HepG2 (cell line): ENCODE results near the gene OBP2A. TPM values are rescaled to one million over a fixed set of nuclear protein-coding genes. Genes with fewer than 3 reads are reported as not detected.
A peak's percentile ranks its signal among the peaks of the same experiment; 100 is the strongest.

Source experiments
- CHD4 ChIP-seq: fragments of 200-600 bp; sonication (generic); IDR thresholded peaks from 2 replicates; pipeline ENCODE4 v1.7.0; 2017; ENCODE audit warnings: mild to moderate bottlenecking, low read length, borderline replicate concordance
- ESRRA ChIP-seq: sonication (generic); formaldehyde crosslinking; IDR thresholded peaks from 2 replicates; pipeline ENCODE4 v1.5.1; 2020; ENCODE audit warnings: mild to moderate bottlenecking, low read depth, missing genetic modification reagents
- GABPB1 ChIP-seq: IDR thresholded peaks from 2 replicates; pipeline ENCODE4 v1.6.1; 2016; ENCODE audit warnings: mild to moderate bottlenecking, missing genetic modification reagents, moderate library complexity, missing compliant biosample characterization
- GFI1 ChIP-seq: sonication (generic); formaldehyde crosslinking; IDR thresholded peaks from 2 replicates; pipeline ENCODE4 v1.5.0; 2020; ENCODE audit warnings: missing genetic modification reagents, mild to moderate bottlenecking, borderline replicate concordance
- KMT2B ChIP-seq: IDR thresholded peaks from 2 replicates; pipeline ENCODE4 v1.6.1; 2016; ENCODE audit warnings: missing genetic modification reagents, missing compliant biosample characterization
- ZNF333 ChIP-seq: sonication (generic); formaldehyde crosslinking; IDR thresholded peaks from 2 replicates; pipeline ENCODE4 v1.4.0; 2020; ENCODE audit warnings: mild to moderate bottlenecking, missing genetic modification reagents, borderline replicate concordance
- ZNF672 ChIP-seq: sonication (generic); formaldehyde crosslinking; IDR thresholded peaks from 2 replicates; pipeline ENCODE4 v1.8.1; 2022; ENCODE audit warnings: missing genetic modification reagents
- ZNF737 ChIP-seq: sonication (generic); formaldehyde crosslinking; IDR thresholded peaks from 2 replicates; pipeline ENCODE4 v1.5.0; 2020; ENCODE audit warnings: missing genetic modification reagents, mild to moderate bottlenecking, borderline replicate concordance
- ZSCAN31 ChIP-seq: sonication (generic); formaldehyde crosslinking; IDR thresholded peaks from 2 replicates; pipeline ENCODE4 v1.5.0; 2020; ENCODE audit warnings: low read depth, mild to moderate bottlenecking, missing genetic modification reagents
- ZZZ3 ChIP-seq: sonication (generic); formaldehyde crosslinking; IDR thresholded peaks from 2 replicates; pipeline ENCODE4 v1.4.0; 2020; ENCODE audit warnings: missing genetic modification reagents, mild to moderate bottlenecking, borderline replicate concordance
- polyA plus RNA-seq, 8 experiments: library from polyadenylated mRNA; depleted of rRNA in 3 of 8; stranded (reverse) in 7 of 8; unstranded in 1 of 8; fragments of >200 nt; fragmentation: Illumina TruSeq in 4 of 8; extraction: Trizol in 4 of 8; gene quantifications; 2 replicates each; pipeline versions ENCODE4 v1.2.1 to v1.2.3, GENCODE V29; 2011 to 2016; ENCODE audit warnings: low read depth in 4 of 8, missing spikeins in 1 of 8, mixed read lengths in 1 of 8; ENCODE audit not compliant: insufficient read depth in 1 of 8
- total RNA-seq, 5 experiments: library from RNA; depleted of rRNA; stranded (reverse); fragments of >200 nt; fragmentation: Illumina TruSeq; extraction: Trizol; gene quantifications; 2 replicates each; pipeline ENCODE4 v1.2.3, GENCODE V29; 2016; ENCODE audit warnings: low read depth in 1 of 5
- TF ChIP-seq, protein P1 (sequence below), 2 experiments: sonication (generic) in 1 of 2; formaldehyde crosslinking in 1 of 2; IDR thresholded peaks; 2 replicates each; pipeline versions ENCODE4 v1.6.1 to v1.9.0; 2014 to 2022; ENCODE audit warnings: antibody characterized with exemption in 1 of 2, borderline replicate concordance in 1 of 2, inconsistent platforms in 1 of 2, low read depth in 1 of 2, missing genetic modification reagents in 1 of 2
- TF ChIP-seq, protein P2 (sequence below): sonication (generic); formaldehyde crosslinking; IDR thresholded peaks from 2 replicates; pipeline ENCODE4 v1.4.0; 2020; ENCODE audit warnings: missing genetic modification reagents, mild to moderate bottlenecking, borderline replicate concordance
- TF ChIP-seq, protein P3 (sequence below): sonication (generic); formaldehyde crosslinking; IDR thresholded peaks from 2 replicates; pipeline ENCODE4 v1.4.0; 2020; ENCODE audit warnings: missing genetic modification reagents
- TF ChIP-seq, protein P4 (sequence below): sonication (generic); formaldehyde crosslinking; IDR thresholded peaks from 2 replicates; pipeline ENCODE4 v1.4.0; 2020; ENCODE audit warnings: mild to moderate bottlenecking, low read depth, missing genetic modification reagents

OBP2A gene
- total and polyA plus RNA-seq, 2 of the 13 experiments (the other 11 are each of a cell fraction or from before 2014, with no cell fraction given) = 0.32 TPM; not detected in 1

DNA sequence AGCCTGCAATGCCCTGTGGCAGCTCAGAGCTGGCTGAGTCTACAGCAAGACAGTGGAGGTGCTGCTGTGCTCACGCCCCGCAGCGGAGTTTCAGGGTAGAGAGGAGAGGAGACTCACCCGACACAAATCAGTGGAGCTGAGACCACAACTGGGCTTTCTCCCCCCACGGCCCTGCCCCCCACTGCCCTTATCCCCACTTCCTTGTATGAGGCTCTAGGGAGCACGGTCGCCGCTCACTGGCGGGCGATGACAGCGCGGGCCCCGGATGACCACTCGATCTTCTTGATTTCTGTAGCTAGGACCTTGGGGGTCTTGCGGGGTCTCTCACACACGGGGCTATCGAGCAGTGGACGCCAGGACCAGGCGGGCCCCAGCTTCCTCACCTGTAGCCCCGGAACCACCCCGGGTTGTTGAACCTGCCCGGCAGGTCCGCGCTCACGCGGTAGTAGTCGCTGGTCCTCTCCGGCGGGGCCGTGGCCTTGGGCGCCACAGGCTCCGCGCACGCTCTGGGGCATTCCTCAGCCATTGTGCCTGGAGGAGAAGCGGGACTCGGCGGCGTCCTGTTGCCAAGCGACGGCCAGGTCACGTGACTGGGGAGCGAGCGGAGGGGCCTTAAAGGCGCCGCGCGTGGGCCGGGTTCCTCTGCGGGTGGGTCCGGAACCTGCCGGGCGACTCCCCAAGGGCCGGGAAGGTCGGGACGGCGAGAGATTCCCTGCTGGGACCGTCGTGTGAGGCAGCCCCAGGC, 46.4 kb upstream of the OBP2A start (continued):
- TF ChIP-seq, protein P1, sequence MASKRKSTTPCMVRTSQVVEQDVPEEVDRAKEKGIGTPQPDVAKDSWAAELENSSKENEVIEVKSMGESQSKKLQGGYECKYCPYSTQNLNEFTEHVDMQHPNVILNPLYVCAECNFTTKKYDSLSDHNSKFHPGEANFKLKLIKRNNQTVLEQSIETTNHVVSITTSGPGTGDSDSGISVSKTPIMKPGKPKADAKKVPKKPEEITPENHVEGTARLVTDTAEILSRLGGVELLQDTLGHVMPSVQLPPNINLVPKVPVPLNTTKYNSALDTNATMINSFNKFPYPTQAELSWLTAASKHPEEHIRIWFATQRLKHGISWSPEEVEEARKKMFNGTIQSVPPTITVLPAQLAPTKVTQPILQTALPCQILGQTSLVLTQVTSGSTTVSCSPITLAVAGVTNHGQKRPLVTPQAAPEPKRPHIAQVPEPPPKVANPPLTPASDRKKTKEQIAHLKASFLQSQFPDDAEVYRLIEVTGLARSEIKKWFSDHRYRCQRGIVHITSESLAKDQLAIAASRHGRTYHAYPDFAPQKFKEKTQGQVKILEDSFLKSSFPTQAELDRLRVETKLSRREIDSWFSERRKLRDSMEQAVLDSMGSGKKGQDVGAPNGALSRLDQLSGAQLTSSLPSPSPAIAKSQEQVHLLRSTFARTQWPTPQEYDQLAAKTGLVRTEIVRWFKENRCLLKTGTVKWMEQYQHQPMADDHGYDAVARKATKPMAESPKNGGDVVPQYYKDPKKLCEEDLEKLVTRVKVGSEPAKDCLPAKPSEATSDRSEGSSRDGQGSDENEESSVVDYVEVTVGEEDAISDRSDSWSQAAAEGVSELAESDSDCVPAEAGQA (IDR thresholded peaks at IDR 0.05; ENCODE audit: low read depth) = no peak
- TF ChIP-seq, protein P1 (CRISPR knock-in tag; IDR thresholded peaks at IDR 0.05; ENCODE audit: borderline replicate concordance) = no peak
- TF ChIP-seq, protein P2, sequence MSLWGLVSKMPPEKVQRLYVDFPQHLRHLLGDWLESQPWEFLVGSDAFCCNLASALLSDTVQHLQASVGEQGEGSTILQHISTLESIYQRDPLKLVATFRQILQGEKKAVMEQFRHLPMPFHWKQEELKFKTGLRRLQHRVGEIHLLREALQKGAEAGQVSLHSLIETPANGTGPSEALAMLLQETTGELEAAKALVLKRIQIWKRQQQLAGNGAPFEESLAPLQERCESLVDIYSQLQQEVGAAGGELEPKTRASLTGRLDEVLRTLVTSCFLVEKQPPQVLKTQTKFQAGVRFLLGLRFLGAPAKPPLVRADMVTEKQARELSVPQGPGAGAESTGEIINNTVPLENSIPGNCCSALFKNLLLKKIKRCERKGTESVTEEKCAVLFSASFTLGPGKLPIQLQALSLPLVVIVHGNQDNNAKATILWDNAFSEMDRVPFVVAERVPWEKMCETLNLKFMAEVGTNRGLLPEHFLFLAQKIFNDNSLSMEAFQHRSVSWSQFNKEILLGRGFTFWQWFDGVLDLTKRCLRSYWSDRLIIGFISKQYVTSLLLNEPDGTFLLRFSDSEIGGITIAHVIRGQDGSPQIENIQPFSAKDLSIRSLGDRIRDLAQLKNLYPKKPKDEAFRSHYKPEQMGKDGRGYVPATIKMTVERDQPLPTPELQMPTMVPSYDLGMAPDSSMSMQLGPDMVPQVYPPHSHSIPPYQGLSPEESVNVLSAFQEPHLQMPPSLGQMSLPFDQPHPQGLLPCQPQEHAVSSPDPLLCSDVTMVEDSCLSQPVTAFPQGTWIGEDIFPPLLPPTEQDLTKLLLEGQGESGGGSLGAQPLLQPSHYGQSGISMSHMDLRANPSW (CRISPR knock-in tag) = no peak
- peak; percentile 55; the same call in 1 of the 2 replicates for TF ChIP-seq GABPB1 (CRISPR knock-in tag)
- TF ChIP-seq, protein P3, sequence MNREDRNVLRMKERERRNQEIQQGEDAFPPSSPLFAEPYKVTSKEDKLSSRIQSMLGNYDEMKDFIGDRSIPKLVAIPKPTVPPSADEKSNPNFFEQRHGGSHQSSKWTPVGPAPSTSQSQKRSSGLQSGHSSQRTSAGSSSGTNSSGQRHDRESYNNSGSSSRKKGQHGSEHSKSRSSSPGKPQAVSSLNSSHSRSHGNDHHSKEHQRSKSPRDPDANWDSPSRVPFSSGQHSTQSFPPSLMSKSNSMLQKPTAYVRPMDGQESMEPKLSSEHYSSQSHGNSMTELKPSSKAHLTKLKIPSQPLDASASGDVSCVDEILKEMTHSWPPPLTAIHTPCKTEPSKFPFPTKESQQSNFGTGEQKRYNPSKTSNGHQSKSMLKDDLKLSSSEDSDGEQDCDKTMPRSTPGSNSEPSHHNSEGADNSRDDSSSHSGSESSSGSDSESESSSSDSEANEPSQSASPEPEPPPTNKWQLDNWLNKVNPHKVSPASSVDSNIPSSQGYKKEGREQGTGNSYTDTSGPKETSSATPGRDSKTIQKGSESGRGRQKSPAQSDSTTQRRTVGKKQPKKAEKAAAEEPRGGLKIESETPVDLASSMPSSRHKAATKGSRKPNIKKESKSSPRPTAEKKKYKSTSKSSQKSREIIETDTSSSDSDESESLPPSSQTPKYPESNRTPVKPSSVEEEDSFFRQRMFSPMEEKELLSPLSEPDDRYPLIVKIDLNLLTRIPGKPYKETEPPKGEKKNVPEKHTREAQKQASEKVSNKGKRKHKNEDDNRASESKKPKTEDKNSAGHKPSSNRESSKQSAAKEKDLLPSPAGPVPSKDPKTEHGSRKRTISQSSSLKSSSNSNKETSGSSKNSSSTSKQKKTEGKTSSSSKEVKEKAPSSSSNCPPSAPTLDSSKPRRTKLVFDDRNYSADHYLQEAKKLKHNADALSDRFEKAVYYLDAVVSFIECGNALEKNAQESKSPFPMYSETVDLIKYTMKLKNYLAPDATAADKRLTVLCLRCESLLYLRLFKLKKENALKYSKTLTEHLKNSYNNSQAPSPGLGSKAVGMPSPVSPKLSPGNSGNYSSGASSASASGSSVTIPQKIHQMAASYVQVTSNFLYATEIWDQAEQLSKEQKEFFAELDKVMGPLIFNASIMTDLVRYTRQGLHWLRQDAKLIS (CRISPR knock-in tag) = no peak
- no peak for TF ChIP-seq ZNF737 (CRISPR knock-in tag)
- TF ChIP-seq, protein P4, sequence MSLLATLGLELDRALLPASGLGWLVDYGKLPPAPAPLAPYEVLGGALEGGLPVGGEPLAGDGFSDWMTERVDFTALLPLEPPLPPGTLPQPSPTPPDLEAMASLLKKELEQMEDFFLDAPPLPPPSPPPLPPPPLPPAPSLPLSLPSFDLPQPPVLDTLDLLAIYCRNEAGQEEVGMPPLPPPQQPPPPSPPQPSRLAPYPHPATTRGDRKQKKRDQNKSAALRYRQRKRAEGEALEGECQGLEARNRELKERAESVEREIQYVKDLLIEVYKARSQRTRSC (CRISPR knock-in tag) = no peak
- TF ChIP-seq CHD4 = no peak
- TF ChIP-seq KMT2B = no peak
- TF ChIP-seq ZSCAN31 (CRISPR knock-in tag) = no peak
- peak; percentile 27; the same call in 1 of the 2 replicates for TF ChIP-seq GFI1
- TF ChIP-seq ZNF333 (CRISPR knock-in tag) = peak; percentile 5; the same call in 1 of the 2 replicates
- no peak for TF ChIP-seq ESRRA (CRISPR knock-in tag)
- TF ChIP-seq ZZZ3 (CRISPR knock-in tag) = no peak
- no peak for TF ChIP-seq ZNF672 (CRISPR knock-in tag)
